NCI-H1930 (cell line): ENCODE measurements around the gene MAST2.

Source experiments
- DNase-seq, 2 experiments: peaks; one replicate each; lab custom pipeline; 2025; lab: John Stamatoyannopoulos, UW

The MAST2 gene

GRCh38 chr1:45982359-45982758 lies 178.9 kb downstream of the MAST2 start:
- DNase-seq, result no peak

- no peak for DNase-seq
Observed at GRCh38 chr1:45983967-45984366, 180.6 kb downstream of the MAST2 start.

- no peak for DNase-seq
Observed at GRCh38 chr1:45987204-45987603, 183.8 kb downstream of the MAST2 start.

GRCh38 chr1:45989249-45989648 lies 185.8 kb downstream of the MAST2 start:
- DNase-seq, result no peak

GRCh38 chr1:45994423-45994822 lies 191.0 kb downstream of the MAST2 start:
- no peak for DNase-seq

GRCh38 chr1:45995298-45995697 lies 191.9 kb downstream of the MAST2 start:
- no peak for DNase-seq

- no peak for DNase-seq
Observed at GRCh38 chr1:45998020-45998617, 194.7 kb downstream of the MAST2 start.

GRCh38 chr1:45999507-45999906 lies 196.1 kb downstream of the MAST2 start:
- DNase-seq, result no peak

- no peak for DNase-seq
Observed at GRCh38 chr1:46001081-46001785, 197.8 kb downstream of the MAST2 start.

- no peak for DNase-seq
Observed at GRCh38 chr1:46002551-46003150, 199.2 kb downstream of the MAST2 start.

GRCh38 chr1:46003315-46003714 lies 199.9 kb downstream of the MAST2 start:
- DNase-seq, result no peak

GRCh38 chr1:46004492-46004891 lies 201.1 kb downstream of the MAST2 start:
- no peak for DNase-seq

- DNase-seq, result no peak
Observed at GRCh38 chr1:46005594-46005993, 202.2 kb downstream of the MAST2 start.

- DNase-seq, result no peak
Observed at GRCh38 chr1:46008585-46008984, 205.2 kb downstream of the MAST2 start.

- no peak for DNase-seq
Observed at GRCh38 chr1:46010611-46011010, 207.2 kb downstream of the MAST2 start.

GRCh38 chr1:46011121-46011695 lies 207.8 kb downstream of the MAST2 start:
- DNase-seq, result no peak

GRCh38 chr1:46012236-46012635 lies 208.8 kb downstream of the MAST2 start:
- DNase-seq, result no peak

- DNase-seq, result no peak
Observed at GRCh38 chr1:46013581-46013980, 210.2 kb downstream of the MAST2 start.

- no peak for DNase-seq
Observed at GRCh38 chr1:46017876-46018503, 214.6 kb downstream of the MAST2 start.

- no peak for DNase-seq
Observed at GRCh38 chr1:46019348-46019747, 215.9 kb downstream of the MAST2 start.

GRCh38 chr1:46020010-46020409 lies 216.6 kb downstream of the MAST2 start:
- no peak for DNase-seq
